Activated CD4-positive, alpha-beta T cell treated with anti-CD3 and anti-CD28 coated beads, Interleukin-2, amount 10 ng/mL, durations not matched to agents 7 days and 5 days (primary cell): ENCODE data around the gene EBF3. TPM values are rescaled to one million over a fixed set of nuclear protein-coding genes. Genes with fewer than 3 reads are reported as not detected.

ENCODE experiments used
- CTCF ChIA-PET: fragments of 350-600 bp; sonication (Branson Sonifier 250); formaldehyde crosslinking; loops from one replicate; lab custom pipeline; 2021; ENCODE audit warnings: antibody characterized with exemption; lab: Charles Lee
- POLR2A ChIA-PET: fragments of 350-600 bp; sonication (Branson Sonifier 250); formaldehyde crosslinking; loops from one replicate; lab custom pipeline; 2021; ENCODE audit warnings: antibody characterized with exemption; lab: Charles Lee
- DNase-seq: peaks from one replicate; pipeline ENCODE4 v3.0.0-alpha.2; 2020
- H3K27ac Mint-ChIP-seq: one replicate; pipeline ENCODE4 v1.8.0; 2021; ENCODE audit warnings: mild to moderate bottlenecking, moderate library complexity, mixed read lengths
- H3K27me3 Mint-ChIP-seq: one replicate; pipeline ENCODE4 v1.8.0; 2021; ENCODE audit warnings: mixed read lengths
- H3K36me3 Mint-ChIP-seq: one replicate; pipeline ENCODE4 v1.8.0; 2021; ENCODE audit warnings: low read depth, mixed read lengths
- H3K4me1 Mint-ChIP-seq: one replicate; pipeline ENCODE4 v1.8.0; 2021; ENCODE audit warnings: mixed read lengths
- H3K4me3 Mint-ChIP-seq: one replicate; pipeline ENCODE4 v1.8.0; 2021; ENCODE audit warnings: mild to moderate bottlenecking, moderate library complexity, mixed read lengths
- H3K9me3 Mint-ChIP-seq: one replicate; pipeline ENCODE4 v1.8.0; 2021; ENCODE audit warnings: mixed read lengths
- total RNA-seq, 2 experiments: library from RNA; stranded (reverse); gene quantifications; one replicate each; pipeline ENCODE4 v1.2.3, GENCODE V29; 2021

Gene EBF3
- total RNA-seq, 2 experiments from 2014 or later = not detected

GRCh38 chr10:129953119-129954051, 10.7 kb downstream of the EBF3 start:
- Mint-ChIP-seq H3K27ac (no peak overlapping the region), H3K4me1 (peaks cover 3% of the 10 kb centered on the region)

GRCh38 chr10:129952378-129953118, 11.5 kb downstream of the EBF3 start:
- Mint-ChIP-seq H3K27me3 (peaks cover 40% of the 10 kb centered on the region), H3K36me3 (no peaks in the 10 kb centered on the region), H3K27ac (no peak overlapping the region)

More at GRCh38 chr10:129953119-129954051, 10.7 kb downstream of the EBF3 start:
- CTCF ChIA-PET = no interaction called here
- POLR2A ChIA-PET = no interaction called here
- no peaks in the 10 kb centered on the region for H3K9me3 Mint-ChIP-seq
- no peak for DNase-seq
- no peaks in the 10 kb centered on the region for H3K36me3 Mint-ChIP-seq
- no peak overlapping the region for H3K4me3 Mint-ChIP-seq
- peaks cover 47% of the 10 kb centered on the region for H3K27me3 Mint-ChIP-seq

GRCh38 chr10:129951970-129952265, 12.2 kb downstream of the EBF3 start:
- Mint-ChIP-seq H3K9me3 (no peaks in the 10 kb centered on the region), H3K27ac (no peak overlapping the region), H3K27me3 (peaks cover 34% of the 10 kb centered on the region), H3K4me1 (no peaks in the 10 kb centered on the region), H3K4me3 (no peak overlapping the region), H3K36me3 (no peaks in the 10 kb centered on the region)
- CTCF ChIA-PET = no interaction called here
- POLR2A ChIA-PET = no interaction called here
- DNase-seq = no peak

More at GRCh38 chr10:129952378-129953118, 11.5 kb downstream of the EBF3 start:
- no peak for DNase-seq
- ChIA-PET CTCF (no interaction called here), POLR2A (no interaction called here)
- Mint-ChIP-seq H3K9me3 (no peaks in the 10 kb centered on the region), H3K4me1 (no peaks in the 10 kb centered on the region), H3K4me3 (no peak overlapping the region)

- POLR2A ChIA-PET = no interaction called here
- CTCF ChIA-PET = interaction anchor here (1.2 kb wide), 1 partner anchor 17 kb away, joined by 3 read pairs; no protein-coding TSS in a partner anchor
- Mint-ChIP-seq H3K4me1 (no peaks in the 10 kb centered on the region), H3K36me3 (no peaks in the 10 kb centered on the region), H3K27me3 (peaks cover 28% of the 10 kb centered on the region), H3K4me3 (no peak overlapping the region), H3K9me3 (no peaks in the 10 kb centered on the region), H3K27ac (no peak overlapping the region)
- no peak for DNase-seq
Measured at GRCh38 chr10:129951101-129951969, 12.7 kb downstream of the EBF3 start.

GRCh38 chr10:129950676-129951075, 13.4 kb downstream of the EBF3 start:
- CTCF ChIA-PET = interaction anchor here (1.2 kb wide), 1 partner anchor 18 kb away, joined by 3 read pairs; no protein-coding TSS in a partner anchor
- no peak for DNase-seq
- H3K27me3 Mint-ChIP-seq = peaks cover 22% of the 10 kb centered on the region
- H3K36me3 Mint-ChIP-seq = no peaks in the 10 kb centered on the region
- H3K4me3 Mint-ChIP-seq = no peak overlapping the region
- POLR2A ChIA-PET = no interaction called here
- no peak overlapping the region for H3K27ac Mint-ChIP-seq
- no peaks in the 10 kb centered on the region for H3K9me3 Mint-ChIP-seq
- H3K4me1 Mint-ChIP-seq = no peaks in the 10 kb centered on the region

- Mint-ChIP-seq H3K4me3 (no peak overlapping the region), H3K36me3 (no peaks in the 10 kb centered on the region), H3K9me3 (no peaks in the 10 kb centered on the region), H3K4me1 (no peaks in the 10 kb centered on the region), H3K27me3 (peaks cover 18% of the 10 kb centered on the region), H3K27ac (no peak overlapping the region)
- CTCF ChIA-PET = no interaction called here
- no peak for DNase-seq
- POLR2A ChIA-PET = no interaction called here
Measured at GRCh38 chr10:129949891-129950291, 14.2 kb downstream of the EBF3 start.

- ChIA-PET POLR2A (no interaction called here), CTCF (no interaction called here)
- no peak overlapping the region for H3K27ac Mint-ChIP-seq
- no peaks in the 10 kb centered on the region for H3K4me1 Mint-ChIP-seq
- no peak overlapping the region for H3K4me3 Mint-ChIP-seq
- peaks cover 13% of the 10 kb centered on the region for H3K27me3 Mint-ChIP-seq
- DNase-seq = no peak
- H3K9me3 Mint-ChIP-seq = no peaks in the 10 kb centered on the region
- H3K36me3 Mint-ChIP-seq = no peaks in the 10 kb centered on the region
Measured at GRCh38 chr10:129949411-129949810, 14.7 kb downstream of the EBF3 start.

- no peaks in the 10 kb centered on the region for H3K36me3 Mint-ChIP-seq
- H3K4me1 Mint-ChIP-seq = no peaks in the 10 kb centered on the region
- no peak overlapping the region for H3K4me3 Mint-ChIP-seq
- peaks cover 10% of the 10 kb centered on the region for H3K27me3 Mint-ChIP-seq
- CTCF ChIA-PET = no interaction called here
- H3K27ac Mint-ChIP-seq = no peak overlapping the region
- DNase-seq = no peak
- no peaks in the 10 kb centered on the region for H3K9me3 Mint-ChIP-seq
- POLR2A ChIA-PET = no interaction called here
Measured at GRCh38 chr10:129946859-129947258, 17.2 kb downstream of the EBF3 start.

GRCh38 chr10:129945941-129946760, 17.9 kb downstream of the EBF3 start:
- Mint-ChIP-seq H3K36me3 (no peaks in the 10 kb centered on the region), H3K27ac (no peak overlapping the region), H3K9me3 (no peaks in the 10 kb centered on the region), H3K4me3 (no peak overlapping the region), H3K4me1 (no peaks in the 10 kb centered on the region), H3K27me3 (peaks cover 10% of the 10 kb centered on the region)
- no peak for DNase-seq
- POLR2A ChIA-PET = no interaction called here
- CTCF ChIA-PET = no interaction called here

GRCh38 chr10:129945526-129945925, 18.5 kb downstream of the EBF3 start:
- ChIA-PET CTCF (no interaction called here), POLR2A (no interaction called here)
- H3K27ac Mint-ChIP-seq = no peak overlapping the region
- no peaks in the 10 kb centered on the region for H3K4me1 Mint-ChIP-seq
- no peak for DNase-seq
- no peaks in the 10 kb centered on the region for H3K36me3 Mint-ChIP-seq
- H3K9me3 Mint-ChIP-seq = no peaks in the 10 kb centered on the region
- H3K27me3 Mint-ChIP-seq = peaks cover 6% of the 10 kb centered on the region
- no peak overlapping the region for H3K4me3 Mint-ChIP-seq

- ChIA-PET POLR2A (no interaction called here), CTCF (no interaction called here)
Measured at GRCh38 chr10:129945064-129945463, 19.0 kb downstream of the EBF3 start.

GRCh38 chr10:129944456-129944855, 19.6 kb downstream of the EBF3 start:
- no peaks in the 10 kb centered on the region for H3K4me1 Mint-ChIP-seq
- no peaks in the 10 kb centered on the region for H3K27me3 Mint-ChIP-seq
- H3K27ac Mint-ChIP-seq = no peak overlapping the region
- no peaks in the 10 kb centered on the region for H3K9me3 Mint-ChIP-seq
- no peak overlapping the region for H3K4me3 Mint-ChIP-seq
- CTCF ChIA-PET = no interaction called here
- POLR2A ChIA-PET = no interaction called here
- DNase-seq = no peak
- no peaks in the 10 kb centered on the region for H3K36me3 Mint-ChIP-seq

More at GRCh38 chr10:129945064-129945463, 19.0 kb downstream of the EBF3 start:
- DNase-seq = no peak
- Mint-ChIP-seq H3K9me3 (no peaks in the 10 kb centered on the region), H3K36me3 (no peaks in the 10 kb centered on the region), H3K27me3 (peaks cover 2% of the 10 kb centered on the region), H3K4me3 (no peak overlapping the region), H3K4me1 (no peaks in the 10 kb centered on the region), H3K27ac (no peak overlapping the region)
